Osteoblast (primary cell): ENCODE results near the gene AADACL4. TPM values are rescaled to one million over a fixed set of nuclear protein-coding genes. Genes with fewer than 3 reads are reported as not detected.
A peak's percentile ranks its signal among the peaks of the same experiment; 100 is the strongest.

ENCODE experiments used
- DNase-seq: peaks from one replicate; pipeline ENCODE4 v3.0.0; 2011; ENCODE audit warnings: low spot score, mixed read lengths; ENCODE audit not compliant: insufficient read length; ENCODE audit errors: missing footprints
- H2AFZ ChIP-seq: 2 replicates; pipeline ENCODE4 v1.6.0; 2011; ENCODE audit warnings: mild to moderate bottlenecking, low read length
- H3K27ac ChIP-seq: 2 replicates; pipeline ENCODE4 v1.5.1; 2011; ENCODE audit warnings: mild to moderate bottlenecking, low read depth, low read length, moderate library complexity
- H3K27me3 ChIP-seq: 2 replicates; pipeline ENCODE4 v1.6.0; 2012; ENCODE audit warnings: mild to moderate bottlenecking, control low read depth, inconsistent platforms, low read length, moderate library complexity; ENCODE audit not compliant: insufficient read depth
- H3K36me3 ChIP-seq: 2 replicates; pipeline ENCODE4 v1.5.1; 2011; ENCODE audit warnings: mild to moderate bottlenecking, low read length, control low read depth, moderate library complexity; ENCODE audit not compliant: insufficient read depth
- H3K4me1 ChIP-seq: 2 replicates; pipeline ENCODE4 v1.5.1; 2011; ENCODE audit warnings: mild to moderate bottlenecking, low read length, control low read depth, moderate library complexity; ENCODE audit not compliant: insufficient read depth
- H3K4me2 ChIP-seq: 2 replicates; pipeline ENCODE4 v1.6.0; 2011; ENCODE audit warnings: mild to moderate bottlenecking, low read length; ENCODE audit not compliant: insufficient read depth
- H3K4me3 ChIP-seq: fragments of 200-600 bp; sonication (generic); 3 replicates; pipeline ENCODE4 v1.5.1; 2012; ENCODE audit warnings: mild to moderate bottlenecking, low read length, inconsistent platforms; ENCODE audit not compliant: insufficient read depth
- H3K79me2 ChIP-seq: 2 replicates; pipeline ENCODE4 v1.6.0; 2012; ENCODE audit warnings: mild to moderate bottlenecking, low read length, control low read depth, inconsistent platforms; ENCODE audit not compliant: insufficient read depth
- H3K9me3 ChIP-seq: 2 replicates; pipeline ENCODE4 v1.5.1; 2011; ENCODE audit warnings: low read depth, low read length, control low read depth
- H4K20me1 ChIP-seq: 2 replicates; pipeline ENCODE4 v1.6.0; 2012; ENCODE audit warnings: mild to moderate bottlenecking, low read length, control low read depth; ENCODE audit not compliant: insufficient read depth
- CTCF ChIP-seq: IDR thresholded peaks from 2 replicates; pipeline ENCODE4 v1.5.1; 2011; ENCODE audit warnings: mild to moderate bottlenecking, low read depth, low read length, moderate library complexity; ENCODE audit errors: extremely low read depth
- total RNA-seq: library from RNA; depleted of rRNA; stranded (reverse); fragments of >200 nt; gene quantifications from 2 replicates; pipeline ENCODE4 v1.2.3, GENCODE V29; 2012

Gene AADACL4
- total RNA-seq, 1 donor, result not detected

- H4K20me1 ChIP-seq, result no peaks in the 10 kb centered on the region
- peak overlapping the region; percentile 88 for H3K4me2 ChIP-seq
- H3K36me3 ChIP-seq, result peaks cover 18% of the 10 kb centered on the region
- H3K4me3 ChIP-seq, result peak overlapping the region; percentile 92
- peaks cover 54% of the 10 kb centered on the region for H3K4me1 ChIP-seq
- H3K9me3 ChIP-seq, result no peaks in the 10 kb centered on the region
- H3K27ac ChIP-seq, result peak overlapping the region; percentile 96
- no peaks in the 10 kb centered on the region for H3K27me3 ChIP-seq
- no peak overlapping the region for H2AFZ ChIP-seq
- no peak for TF ChIP-seq CTCF
- peak; percentile 86 for DNase-seq
- H3K79me2 ChIP-seq, result peaks cover 53% of the 10 kb centered on the region
These were observed 27.8 kb upstream of the AADACL4 start for GRCh38 chr1:12615865-12616708.

- H3K4me2 ChIP-seq, result peak overlapping the region; percentile 88
- H3K27me3 ChIP-seq, result no peaks in the 10 kb centered on the region
- peaks cover 13% of the 10 kb centered on the region for H3K36me3 ChIP-seq
- no peaks in the 10 kb centered on the region for H4K20me1 ChIP-seq
- peaks cover 49% of the 10 kb centered on the region for H3K79me2 ChIP-seq
- peak overlapping the region; percentile 92 for H3K4me3 ChIP-seq
- H3K9me3 ChIP-seq, result no peaks in the 10 kb centered on the region
- peak overlapping the region; percentile 96 for H3K27ac ChIP-seq
- peak overlapping the region; percentile 8 for H2AFZ ChIP-seq
- H3K4me1 ChIP-seq, result peaks cover 56% of the 10 kb centered on the region
- peak; percentile 75 for DNase-seq
- TF ChIP-seq CTCF, result no peak
These were observed 27.0 kb upstream of the AADACL4 start for GRCh38 chr1:12616709-12617373.

GRCh38 chr1:12617511-12617900 is 26.4 kb upstream of the AADACL4 start:
- Histone ChIP-seq H3K79me2 (peaks cover 43% of the 10 kb centered on the region), H4K20me1 (no peaks in the 10 kb centered on the region), H2AFZ (peak overlapping the region; percentile 73), H3K9me3 (no peaks in the 10 kb centered on the region), H3K4me2 (peak overlapping the region; percentile 88), H3K4me3 (peak overlapping the region; percentile 92), H3K36me3 (peaks cover 7% of the 10 kb centered on the region), H3K27ac (peak overlapping the region; percentile 96), H3K4me1 (peaks cover 57% of the 10 kb centered on the region), H3K27me3 (no peaks in the 10 kb centered on the region)
- no peak for TF ChIP-seq CTCF
- no peak for DNase-seq
